Right hindlimb (tissue), 1 donor: ENCODE results near the gene TTLL11.
A peak's percentile ranks its signal among the peaks of the same experiment; 100 is the strongest.

Experiments
- DNase-seq: peaks from one replicate; pipeline ENCODE4 v3.0.0-alpha.2; 2018

The TTLL11 gene

GRCh38 chr9:121963528-121963995 is 129.5 kb downstream of the TTLL11 start:
- no peak for DNase-seq

- no peak for DNase-seq
These were observed 130.7 kb downstream of the TTLL11 start for GRCh38 chr9:121962421-121962820.

- DNase-seq = no peak
These were observed 132.4 kb downstream of the TTLL11 start for GRCh38 chr9:121960665-121961064.

GRCh38 chr9:121958530-121958929 is 134.6 kb downstream of the TTLL11 start:
- no peak for DNase-seq

- DNase-seq = no peak
These were observed 136.3 kb downstream of the TTLL11 start for GRCh38 chr9:121956808-121957207.

- DNase-seq = no peak
These were observed 137.5 kb downstream of the TTLL11 start for GRCh38 chr9:121955649-121956048.

GRCh38 chr9:121954477-121955140 is 138.5 kb downstream of the TTLL11 start:
- DNase-seq = peak; percentile 31

- DNase-seq = no peak
These were observed 140.5 kb downstream of the TTLL11 start for GRCh38 chr9:121952611-121953010.

- no peak for DNase-seq
These were observed 142.2 kb downstream of the TTLL11 start for GRCh38 chr9:121950866-121951265.

GRCh38 chr9:121950441-121950840 is 142.7 kb downstream of the TTLL11 start:
- DNase-seq = no peak

- DNase-seq = no peak
These were observed 143.3 kb downstream of the TTLL11 start for GRCh38 chr9:121949766-121950165.

GRCh38 chr9:121949364-121949763 is 143.7 kb downstream of the TTLL11 start:
- DNase-seq = no peak

- no peak for DNase-seq
These were observed 145.3 kb downstream of the TTLL11 start for GRCh38 chr9:121947775-121948174.

- DNase-seq = no peak
These were observed 146.6 kb downstream of the TTLL11 start for GRCh38 chr9:121946465-121946864.

- no peak for DNase-seq
These were observed 147.3 kb downstream of the TTLL11 start for GRCh38 chr9:121945849-121946248.

- DNase-seq = no peak
These were observed 147.8 kb downstream of the TTLL11 start for GRCh38 chr9:121945281-121945680.

- DNase-seq = no peak
These were observed 148.4 kb downstream of the TTLL11 start for GRCh38 chr9:121944711-121945191.

GRCh38 chr9:121943463-121943862 is 149.6 kb downstream of the TTLL11 start:
- DNase-seq = no peak

GRCh38 chr9:121942866-121943382 is 150.2 kb downstream of the TTLL11 start:
- no peak for DNase-seq

GRCh38 chr9:121942313-121942712 is 150.8 kb downstream of the TTLL11 start:
- DNase-seq = no peak

GRCh38 chr9:121939643-121940042 is 153.5 kb downstream of the TTLL11 start:
- no peak for DNase-seq

- no peak for DNase-seq
These were observed 154.5 kb downstream of the TTLL11 start for GRCh38 chr9:121938621-121939020.

- no peak for DNase-seq
These were observed 155.9 kb downstream of the TTLL11 start for GRCh38 chr9:121937240-121937639.

- DNase-seq = no peak
These were observed 157.4 kb downstream of the TTLL11 start for GRCh38 chr9:121935739-121936138.

- no peak for DNase-seq
These were observed 162.2 kb downstream of the TTLL11 start for GRCh38 chr9:121930956-121931355.
